ENCODE results near the gene CDC42EP5. TPM values are rescaled to one million over a fixed set of nuclear protein-coding genes. Genes with fewer than 3 reads are reported as not detected.
A peak's percentile ranks its signal among the peaks of the same experiment; 100 is the strongest.
"Not testable (repeated sequence)": the region's sequence is repeated elsewhere in the genome, so short reads cannot be mapped to it uniquely, and the experiment has no call there.

CDC42EP5 gene, protein sequence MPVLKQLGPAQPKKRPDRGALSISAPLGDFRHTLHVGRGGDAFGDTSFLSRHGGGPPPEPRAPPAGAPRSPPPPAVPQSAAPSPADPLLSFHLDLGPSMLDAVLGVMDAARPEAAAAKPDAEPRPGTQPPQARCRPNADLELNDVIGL
- total RNA-seq: not detected

DNA sequence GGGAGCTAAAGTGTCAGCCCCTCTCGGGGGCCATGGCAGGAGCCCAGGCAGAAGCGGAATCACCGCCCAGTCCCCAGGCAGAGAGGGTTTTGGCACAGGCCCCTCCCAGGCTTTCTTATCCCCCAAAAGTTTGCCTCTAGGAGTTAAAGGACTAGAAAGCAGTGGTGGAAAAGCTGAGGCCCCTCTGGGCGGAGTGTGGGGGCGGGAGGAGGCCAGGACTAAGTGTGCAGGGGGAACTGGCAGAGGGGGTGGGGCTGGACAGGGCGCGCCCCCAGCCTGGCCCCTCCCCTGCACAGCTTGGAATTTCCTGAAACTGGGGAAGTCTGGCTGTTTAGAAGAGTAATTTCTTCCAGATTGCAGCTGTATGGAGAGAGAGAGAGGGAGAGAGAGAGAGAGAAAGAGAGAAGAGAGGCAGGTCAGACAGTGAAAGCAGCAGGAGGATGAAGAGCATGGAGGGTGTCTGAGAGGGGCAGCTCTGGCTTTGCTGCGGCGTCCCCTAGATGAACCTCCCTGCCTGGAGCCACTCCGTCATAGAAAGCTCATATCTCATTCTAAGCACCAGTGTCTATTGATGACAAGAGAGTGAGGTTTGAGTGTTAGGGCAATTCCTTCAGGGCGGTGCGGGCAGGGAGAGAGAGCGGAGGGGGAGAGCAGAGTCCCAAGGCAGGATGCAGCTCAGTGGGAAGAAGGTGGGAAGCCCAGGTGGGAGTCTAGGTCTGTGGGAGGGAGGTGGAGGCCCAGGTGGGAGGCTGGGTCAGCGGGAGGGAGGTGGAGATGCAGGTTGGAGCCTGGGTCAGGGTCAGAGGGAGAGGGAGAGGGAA lies at the start of gene CDC42EP5:
CDC42EP5 (minus strand) TSS at position 226 of the 821 bp plus-strand sequence. CDS start 7,749 bp downstream, outside the sequence.
- no peaks in the 10 kb centered on the region for H3K36me3 Mint-ChIP-seq (ENCODE audit: low read depth)
- H3K4me3 Mint-ChIP-seq: no peak within 1 kb of the TSS
- no peaks in the 10 kb centered on the region for H3K9me3 Mint-ChIP-seq
- H3K4me1 Mint-ChIP-seq: no peaks in the 10 kb centered on the region
- H3K27me3 Mint-ChIP-seq: peaks cover 42% of the 10 kb centered on the region
- no peak for ATAC-seq (replicated peaks)
- H3K27ac Mint-ChIP-seq: no peak within 1 kb of the TSS

DNA sequence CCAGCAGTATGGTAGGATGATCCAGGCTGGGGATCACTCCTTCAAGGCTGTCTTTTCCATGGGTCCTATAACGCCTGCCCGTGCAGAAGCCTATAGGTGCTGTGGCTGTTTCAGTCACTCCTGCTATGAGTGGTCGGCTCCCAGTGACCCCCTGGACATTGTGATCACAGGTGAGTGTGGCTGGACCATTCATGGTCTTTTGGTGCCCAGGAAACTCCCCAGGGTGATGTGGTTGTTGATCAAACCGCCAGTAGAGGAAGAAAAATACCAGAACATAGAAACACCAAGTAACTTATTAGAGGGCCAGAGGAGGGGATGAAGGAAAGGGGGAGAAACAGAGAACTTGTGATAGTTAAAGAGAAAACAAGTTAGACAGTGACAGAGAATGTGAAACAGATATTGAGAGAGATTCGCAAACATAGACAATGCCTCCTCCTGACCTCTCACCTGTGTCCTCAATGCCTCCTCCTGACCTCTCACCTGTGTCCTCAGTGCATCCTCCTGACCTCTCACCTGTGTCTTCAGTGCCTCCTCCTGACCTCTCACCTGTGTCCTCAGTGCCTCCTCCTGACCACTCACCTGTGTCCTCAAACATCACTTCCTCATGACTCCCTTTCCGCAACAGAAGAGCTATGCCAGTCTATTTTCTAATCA lies 48.9 kb upstream of the CDC42EP5 start:
- H3K36me3 Mint-ChIP-seq (ENCODE audit: low read depth): no peaks in the 10 kb centered on the region
- peak overlapping the region; percentile 59 for H3K4me3 Mint-ChIP-seq
- H3K27ac Mint-ChIP-seq: no peak overlapping the region
- peaks cover 34% of the 10 kb centered on the region for H3K4me1 Mint-ChIP-seq
- ATAC-seq (replicated peaks): no peak
- peaks cover 31% of the 10 kb centered on the region for H3K27me3 Mint-ChIP-seq
- peaks cover 4% of the 10 kb centered on the region for H3K9me3 Mint-ChIP-seq

DNA sequence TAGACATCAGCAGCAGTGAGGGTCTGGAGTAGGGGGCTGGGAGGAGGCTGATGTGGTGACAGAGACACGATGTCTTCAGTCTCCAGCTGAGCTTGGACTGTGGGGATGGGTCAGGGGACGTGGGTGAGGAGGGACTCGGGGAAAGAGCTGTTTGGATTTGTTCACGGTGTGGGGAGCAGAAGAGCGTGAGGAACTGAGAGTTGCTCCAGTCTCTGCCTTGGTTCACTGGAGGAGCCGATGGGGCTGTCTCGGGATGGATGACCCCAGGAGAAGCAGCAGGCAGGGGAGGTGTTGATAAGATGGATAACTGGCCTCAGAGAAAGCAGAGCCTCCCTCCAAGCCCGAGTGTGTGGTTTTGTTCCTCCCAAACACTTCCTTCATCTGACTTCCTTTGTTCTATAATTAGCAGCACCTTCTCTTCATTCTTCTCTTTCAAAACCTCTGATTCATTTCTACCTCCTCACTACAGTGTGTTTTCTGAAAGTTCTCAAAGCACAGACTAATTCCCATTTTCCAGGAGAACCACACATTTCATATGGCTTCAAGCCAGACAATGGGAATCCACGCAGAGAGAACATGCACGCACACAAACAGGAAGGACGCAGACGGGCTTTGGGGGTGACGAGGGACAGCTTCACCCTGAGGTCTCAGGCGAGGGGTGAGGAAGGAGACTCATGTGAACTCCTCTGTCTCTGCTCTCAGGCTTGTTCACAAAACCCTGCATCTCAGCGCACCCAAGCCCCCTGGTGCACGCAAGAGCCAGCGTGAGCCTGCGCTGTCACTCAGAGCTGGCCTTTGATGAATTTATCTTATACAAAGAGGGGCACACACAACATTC lies 48.1 kb upstream of the CDC42EP5 start:
- Mint-ChIP-seq H3K27me3 (peaks cover 30% of the 10 kb centered on the region), H3K9me3 (peaks cover 4% of the 10 kb centered on the region), H3K4me3 (peak overlapping the region; percentile 59), H3K4me1 (peaks cover 34% of the 10 kb centered on the region), H3K27ac (peak overlapping the region; percentile 14), H3K36me3 (ENCODE audit: low read depth) (no peaks in the 10 kb centered on the region)
- peak; percentile 50 for ATAC-seq (replicated peaks)

DNA sequence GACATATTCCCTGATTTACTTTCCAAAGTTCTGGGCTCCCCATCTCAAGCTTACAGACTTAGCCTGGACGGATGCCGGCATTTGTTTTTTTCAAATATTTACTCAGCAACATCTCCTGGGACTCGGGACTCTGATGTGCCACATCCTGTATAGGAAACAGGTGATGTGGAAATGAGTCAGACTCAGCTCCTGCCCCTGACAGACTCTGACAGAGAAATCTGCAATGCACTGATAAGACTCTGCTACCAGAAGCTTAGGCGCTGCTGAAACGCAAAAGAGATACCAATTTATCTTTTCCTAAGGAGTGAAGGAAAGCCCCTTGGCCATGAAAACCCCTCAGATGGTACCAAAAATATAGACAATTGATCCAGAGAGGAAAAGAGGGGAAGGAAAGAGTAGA lies 45.7 kb upstream of the CDC42EP5 start:
- Mint-ChIP-seq H3K36me3 (ENCODE audit: low read depth) (no peaks in the 10 kb centered on the region), H3K9me3 (peaks cover 4% of the 10 kb centered on the region), H3K27ac (no peak overlapping the region), H3K27me3 (peaks cover 28% of the 10 kb centered on the region), H3K4me3 (peak overlapping the region; percentile 5), H3K4me1 (peaks cover 34% of the 10 kb centered on the region)
- peak; percentile 73 for ATAC-seq (replicated peaks)

DNA sequence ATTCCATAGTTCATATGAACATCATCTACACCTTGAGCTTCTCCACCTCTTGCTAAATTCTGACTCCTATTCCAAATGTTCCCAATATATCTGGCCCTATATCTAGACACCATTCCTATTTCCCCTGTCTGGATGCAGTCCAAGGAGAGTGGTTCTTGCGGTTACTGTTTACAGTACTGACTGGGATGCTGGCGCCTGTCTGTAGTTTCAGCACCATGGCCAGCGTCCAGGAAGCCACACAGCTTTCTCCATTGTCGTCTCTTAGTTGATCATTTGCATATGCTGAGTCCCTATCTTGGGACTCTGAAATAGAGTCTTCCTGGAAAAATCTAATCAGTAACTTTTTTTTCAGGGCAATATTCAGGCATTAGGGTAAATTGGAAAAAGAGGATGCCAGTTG lies 44.4 kb upstream of the CDC42EP5 start:
- Mint-ChIP-seq H3K27me3 (peaks cover 27% of the 10 kb centered on the region), H3K4me1 (peaks cover 28% of the 10 kb centered on the region), H3K4me3 (no peak overlapping the region), H3K27ac (no peak overlapping the region), H3K36me3 (ENCODE audit: low read depth) (no peaks in the 10 kb centered on the region), H3K9me3 (peaks cover 4% of the 10 kb centered on the region)
- ATAC-seq (replicated peaks): peak; percentile 39

DNA sequence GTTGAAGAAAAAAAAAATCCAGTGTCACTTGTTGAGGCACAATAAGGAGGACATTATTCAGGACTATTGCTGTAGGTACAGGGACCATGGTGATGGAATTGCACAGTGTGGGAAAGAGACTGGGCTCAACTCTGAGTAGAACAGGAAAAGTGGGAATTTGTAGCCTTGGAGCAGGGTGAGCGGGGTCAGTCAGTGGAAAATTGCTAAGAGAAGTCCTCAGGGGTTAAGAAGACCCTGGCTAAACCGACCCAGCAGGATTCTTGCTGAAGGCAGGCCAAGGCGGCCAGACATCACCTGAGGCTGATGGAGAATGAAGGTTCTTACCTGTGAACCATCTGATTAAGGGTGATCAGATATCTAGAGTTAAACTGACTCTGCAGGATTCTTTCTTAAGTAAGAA lies 42.1 kb upstream of the CDC42EP5 start:
- Mint-ChIP-seq H3K36me3 (ENCODE audit: low read depth) (no peaks in the 10 kb centered on the region), H3K9me3 (peaks cover 4% of the 10 kb centered on the region), H3K27ac (no peak overlapping the region), H3K4me3 (no peak overlapping the region), H3K27me3 (peaks cover 17% of the 10 kb centered on the region), H3K4me1 (peaks cover 10% of the 10 kb centered on the region)
- no peak for ATAC-seq (replicated peaks)

DNA sequence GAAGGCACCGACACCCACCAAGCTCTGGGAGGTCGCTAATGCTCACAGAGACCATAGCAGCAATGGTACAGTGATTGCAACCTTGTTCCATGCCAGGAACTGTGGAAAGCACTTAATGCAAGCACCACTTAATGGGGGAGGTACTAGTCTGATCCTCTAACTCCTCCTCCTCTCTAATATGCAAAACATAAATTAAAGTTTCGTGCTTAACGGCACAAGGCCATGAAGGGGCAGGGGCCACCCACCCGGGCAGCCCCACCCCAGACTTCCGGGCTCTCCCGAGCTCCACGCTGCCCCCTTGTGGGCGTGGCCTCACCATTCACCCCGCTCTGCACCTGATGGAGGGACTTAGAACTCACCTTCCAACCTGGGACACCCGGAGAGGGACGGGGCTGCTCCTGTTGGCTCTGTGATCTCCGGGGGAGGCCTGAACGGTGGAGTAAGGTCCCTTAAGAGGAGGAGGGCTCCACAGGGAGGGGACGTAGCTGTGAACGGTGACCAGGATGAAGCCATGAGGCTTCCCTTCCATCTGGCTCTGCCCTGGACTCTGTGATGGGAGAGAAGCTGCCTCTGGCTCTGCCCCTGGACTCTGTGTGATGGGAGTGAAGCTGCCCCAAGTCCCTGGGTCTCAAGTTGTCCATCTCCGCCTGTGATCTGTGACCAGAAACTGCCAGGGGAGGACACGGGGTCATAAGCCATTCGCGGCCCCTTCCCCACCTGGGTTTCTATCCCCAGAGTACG lies 36.3 kb upstream of the CDC42EP5 start:
- H3K4me1 Mint-ChIP-seq; H3K27ac Mint-ChIP-seq; H3K9me3 Mint-ChIP-seq; H3K36me3 Mint-ChIP-seq (ENCODE audit: low read depth); H3K4me3 Mint-ChIP-seq: not testable (repeated sequence)
- ATAC-seq (replicated peaks): peak; percentile 64
- H3K27me3 Mint-ChIP-seq: peaks cover 24% of the 10 kb centered on the region

DNA sequence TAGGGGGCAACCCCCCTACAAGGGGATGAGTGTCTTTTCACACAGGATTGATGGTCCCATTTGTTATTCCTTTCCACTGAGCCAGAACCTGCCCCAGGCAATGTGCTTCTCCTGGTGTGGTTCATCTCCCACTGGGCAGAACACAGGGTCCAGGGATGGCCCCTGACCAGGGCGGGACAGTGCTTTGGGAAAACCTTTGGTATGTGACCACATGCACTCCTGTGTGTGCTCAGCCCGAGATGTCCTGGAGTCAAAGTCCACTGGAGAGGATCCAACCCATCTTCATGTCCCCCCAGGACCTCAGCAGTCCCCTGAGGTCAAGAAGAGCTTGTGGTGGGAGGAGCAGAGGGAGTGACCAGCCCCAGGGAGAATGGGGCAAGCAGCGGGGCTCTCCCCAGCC lies 35.4 kb upstream of the CDC42EP5 start:
- not testable (repeated sequence) for H3K9me3 Mint-ChIP-seq; H3K27ac Mint-ChIP-seq; ATAC-seq (replicated peaks); H3K4me3 Mint-ChIP-seq; H3K4me1 Mint-ChIP-seq; H3K36me3 Mint-ChIP-seq (ENCODE audit: low read depth)
- peaks cover 25% of the 10 kb centered on the region for H3K27me3 Mint-ChIP-seq

DNA sequence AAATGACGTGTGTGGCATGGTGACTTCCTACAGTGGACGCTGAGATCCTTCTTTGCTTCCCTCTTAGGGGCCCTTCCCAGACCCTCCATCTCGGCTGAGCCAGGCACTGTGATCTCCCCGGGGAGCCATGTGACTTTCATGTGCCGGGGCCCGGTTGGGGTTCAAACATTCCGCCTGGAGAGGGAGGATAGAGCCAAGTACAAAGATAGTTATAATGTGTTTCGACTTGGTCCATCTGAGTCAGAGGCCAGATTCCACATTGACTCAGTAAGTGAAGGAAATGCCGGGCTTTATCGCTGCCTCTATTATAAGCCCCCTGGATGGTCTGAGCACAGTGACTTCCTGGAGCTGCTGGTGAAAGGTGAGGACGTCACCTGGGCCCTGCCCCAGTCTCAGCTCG lies 34.7 kb upstream of the CDC42EP5 start:
- H3K27me3 Mint-ChIP-seq: peaks cover 22% of the 10 kb centered on the region
- no peak overlapping the region for H3K4me3 Mint-ChIP-seq
- no peaks in the 10 kb centered on the region for H3K4me1 Mint-ChIP-seq
- no peak overlapping the region for H3K27ac Mint-ChIP-seq
- H3K9me3 Mint-ChIP-seq: no peaks in the 10 kb centered on the region
- H3K36me3 Mint-ChIP-seq (ENCODE audit: low read depth): no peaks in the 10 kb centered on the region
- no peak for ATAC-seq (replicated peaks)

DNA sequence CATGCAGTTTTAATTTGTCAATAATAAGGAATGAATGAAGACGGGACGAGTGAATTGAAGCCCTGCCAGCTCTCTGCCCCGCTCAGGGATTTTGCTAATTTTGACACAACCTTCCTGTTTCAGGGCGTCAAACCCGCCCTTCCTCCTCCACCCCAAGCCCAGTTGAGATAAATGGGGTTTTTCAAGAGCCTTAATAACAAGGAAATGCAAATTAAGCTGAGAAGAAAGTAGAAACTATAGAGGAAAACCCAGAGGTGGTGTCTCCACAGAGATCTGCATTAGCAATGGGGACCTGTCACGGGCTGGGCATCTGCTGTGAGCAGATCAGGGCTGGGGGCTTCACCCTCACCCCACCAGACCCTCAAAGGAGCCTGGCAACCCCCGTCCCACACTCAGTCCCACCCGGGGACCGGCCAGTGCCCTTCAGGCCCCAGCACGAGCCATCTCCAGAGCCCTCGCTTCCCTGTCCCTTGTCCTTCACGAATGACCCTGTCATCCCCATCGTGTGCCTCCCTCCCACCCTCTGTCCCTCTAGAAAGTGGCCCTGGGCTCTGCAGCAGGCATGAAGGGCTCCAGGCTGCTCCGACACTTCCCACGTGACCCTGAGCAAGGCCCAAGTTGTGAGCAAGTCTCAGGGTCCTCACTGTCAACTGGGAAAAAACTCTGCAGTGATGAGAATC lies 34.1 kb upstream of the CDC42EP5 start:
- peak; percentile 19 for ATAC-seq (replicated peaks)
- not testable (repeated sequence) for H3K4me1 Mint-ChIP-seq; H3K9me3 Mint-ChIP-seq; H3K27ac Mint-ChIP-seq; H3K36me3 Mint-ChIP-seq (ENCODE audit: low read depth); H3K4me3 Mint-ChIP-seq
- H3K27me3 Mint-ChIP-seq: peaks cover 22% of the 10 kb centered on the region

DNA sequence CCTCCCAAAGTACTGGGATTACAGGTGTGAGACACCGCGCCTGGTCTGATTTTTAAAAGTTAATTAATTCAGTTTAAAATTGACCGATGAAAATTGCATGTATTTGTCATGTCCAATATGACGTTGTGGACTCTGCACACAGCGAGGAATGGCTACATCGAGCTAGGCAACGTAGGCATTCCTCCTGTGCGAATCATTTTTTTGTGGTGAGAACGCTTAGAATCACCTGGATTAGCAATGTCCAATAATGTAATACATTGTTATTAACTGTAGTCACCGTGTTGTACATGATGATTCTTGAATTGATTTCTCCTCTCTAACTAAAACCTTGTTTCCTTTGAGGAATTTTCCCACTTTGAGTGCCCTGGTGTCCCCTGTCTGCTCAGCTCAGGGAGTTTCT lies 33.0 kb upstream of the CDC42EP5 start:
- Mint-ChIP-seq H3K27ac (no peak overlapping the region), H3K36me3 (ENCODE audit: low read depth) (no peaks in the 10 kb centered on the region), H3K9me3 (no peaks in the 10 kb centered on the region), H3K27me3 (peaks cover 21% of the 10 kb centered on the region), H3K4me1 (peaks cover 5% of the 10 kb centered on the region), H3K4me3 (no peak overlapping the region)
- no peak for ATAC-seq (replicated peaks)

DNA sequence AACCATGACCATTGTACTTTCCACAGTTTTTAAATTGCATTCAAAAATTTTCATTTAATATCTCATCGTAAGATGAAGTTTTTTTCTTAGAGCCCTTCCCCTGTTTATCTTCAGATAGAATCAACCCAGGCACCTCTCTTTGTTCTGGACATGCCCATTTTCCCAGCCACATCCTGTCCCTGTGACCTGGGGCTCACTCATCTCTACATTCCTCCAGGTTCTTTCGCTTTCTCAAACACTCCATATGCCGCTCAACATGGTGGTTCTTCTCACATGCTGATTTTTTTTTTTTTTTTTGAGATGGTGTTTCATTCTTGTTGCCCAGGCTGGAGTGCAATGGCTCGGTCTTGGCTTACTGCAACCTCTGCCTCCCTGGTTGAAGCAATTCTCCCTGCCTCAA lies 32.4 kb upstream of the CDC42EP5 start:
- H3K36me3 Mint-ChIP-seq (ENCODE audit: low read depth); H3K4me3 Mint-ChIP-seq; H3K9me3 Mint-ChIP-seq; H3K27ac Mint-ChIP-seq; H3K4me1 Mint-ChIP-seq; ATAC-seq (replicated peaks): not testable (repeated sequence)
- H3K27me3 Mint-ChIP-seq: peaks cover 21% of the 10 kb centered on the region

DNA sequence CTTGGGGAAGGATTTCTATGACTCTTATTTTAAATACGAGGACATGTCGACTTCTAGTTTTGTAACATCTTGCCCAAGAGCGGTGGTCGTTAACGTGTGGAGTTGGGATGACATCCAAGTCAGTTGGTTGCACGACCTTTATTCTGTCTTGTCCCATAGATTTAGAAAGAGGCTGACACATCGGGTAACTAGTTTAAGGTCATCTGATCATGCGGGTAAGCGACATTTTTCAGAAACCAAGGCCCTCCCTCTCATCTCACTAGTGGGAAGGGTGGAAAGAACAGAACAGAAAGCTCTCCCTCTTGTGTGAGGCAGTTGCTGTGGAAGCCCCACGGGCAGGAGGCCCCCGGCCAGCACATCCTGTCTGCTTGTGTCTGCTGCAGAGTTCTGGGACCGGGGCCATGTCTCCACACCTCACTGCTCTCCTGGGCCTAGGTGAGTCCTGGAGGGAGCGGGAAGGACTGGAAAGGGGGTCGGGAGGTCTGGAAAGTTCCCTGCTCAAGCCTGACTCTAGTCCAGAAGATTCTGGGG lies 29.5 kb upstream of the CDC42EP5 start, which contains the start of gene LAIR2:
LAIR2 (plus strand) TSS at position 314 of the 531 bp plus-strand sequence; CDS start at position 402, 88 bp downstream.
- Mint-ChIP-seq H3K4me3 (no peak within 1 kb of the TSS), H3K9me3 (no peaks in the 10 kb centered on the region)

More for the DNA sequence above, 29.5 kb upstream of the CDC42EP5 start, which contains the start of gene LAIR2:
- Mint-ChIP-seq H3K36me3 (ENCODE audit: low read depth) (no peaks in the 10 kb centered on the region), H3K27ac (no peak within 1 kb of the TSS), H3K27me3 (peaks cover 22% of the 10 kb centered on the region), H3K4me1 (peaks cover 8% of the 10 kb centered on the region)
- ATAC-seq (replicated peaks): peak; percentile 15

All from activated T-helper 17 cell treated with anti-CD3 and anti-CD28 coated beads, Interleukin-2, amount 50 U/mL, for 72 hours (primary cell).